Ascending aorta (tissue), 2 donors: ENCODE results near the gene CMTM7. TPM values are rescaled to one million over a fixed set of nuclear protein-coding genes. Genes with fewer than 3 reads are reported as not detected.

ENCODE experiments used
- DNase-seq, 2 donors: peaks; one replicate each; pipeline ENCODE4 v3.0.0-alpha.2; 2019; ENCODE audit warnings: low spot score in 2 of 2
- H3K27ac ChIP-seq, 2 donors: fragments of 200-600 bp; sonication (generic); one replicate each; pipeline ENCODE4 v1.5.1; 2016 to 2017; ENCODE audit warnings: mild to moderate bottlenecking in 1 of 2
- H3K27me3 ChIP-seq: fragments of 200-600 bp; sonication (generic); one replicate; pipeline ENCODE4 v1.5.1; 2017
- H3K36me3 ChIP-seq, 2 donors: fragments of 200-600 bp; sonication (generic); one replicate each; pipeline ENCODE4 v1.5.1; 2016
- H3K4me1 ChIP-seq, 2 donors: fragments of 200-600 bp; sonication (generic); one replicate each; pipeline ENCODE4 v1.5.1; 2016 to 2017; ENCODE audit warnings: mild to moderate bottlenecking in 1 of 2
- H3K4me3 ChIP-seq, 2 donors: fragments of 200-600 bp; sonication (generic); one replicate each; pipeline ENCODE4 v1.5.1; 2016 to 2017; ENCODE audit warnings: mild to moderate bottlenecking in 1 of 2
- H3K9me3 ChIP-seq, 2 donors: fragments of 200-600 bp; sonication (generic); one replicate each; pipeline ENCODE4 v1.5.1; 2016
- intact Hi-C: fragments of 100-400 bp; cut with DNase I; formaldehyde crosslinking; loops from one replicate; pipeline ENCODE4 v1.15.1; 2023
- total RNA-seq: library from RNA; depleted of rRNA; stranded (reverse); fragments of >200 nt; gene quantifications from one replicate; pipeline ENCODE4 v1.1.0, GENCODE V29; 2016
- TF ChIP-seq, protein P1 (sequence below), 3 experiments: fragments of 200-600 bp in 2 of 3; fragments of 450-650 bp in 1 of 3; sonication (generic) in 2 of 3; IDR thresholded peaks; one replicate each; pipeline ENCODE4 v1.5.1; 2016 to 2019; ENCODE audit warnings: antibody characterized with exemption in 3 of 3, mild to moderate bottlenecking in 1 of 3, moderate library complexity in 1 of 3

CMTM7 gene
- total RNA-seq, 1 donor from 2014 or later: 21.9 TPM

DNA sequence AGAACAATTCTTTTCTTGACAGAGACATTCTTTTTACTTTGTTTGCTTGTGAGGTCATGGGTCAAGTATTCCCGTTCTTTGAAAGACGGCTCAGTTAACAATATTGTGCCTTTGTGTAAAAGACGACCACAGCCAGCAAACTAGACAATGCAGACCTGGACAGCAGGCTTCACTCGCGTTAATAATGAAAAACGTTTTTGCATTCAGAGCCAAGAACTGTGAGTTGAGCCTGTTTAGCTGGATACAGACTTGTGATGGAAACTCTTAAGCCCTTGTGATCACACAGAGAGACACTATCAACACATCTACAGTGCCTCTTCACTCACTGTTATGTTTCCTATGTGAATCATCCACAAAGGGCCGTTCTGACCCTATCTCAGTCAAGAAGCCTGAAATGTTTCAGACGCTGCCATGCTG is 37.3 kb upstream of the CMTM7 start:
- TF ChIP-seq, protein P1, sequence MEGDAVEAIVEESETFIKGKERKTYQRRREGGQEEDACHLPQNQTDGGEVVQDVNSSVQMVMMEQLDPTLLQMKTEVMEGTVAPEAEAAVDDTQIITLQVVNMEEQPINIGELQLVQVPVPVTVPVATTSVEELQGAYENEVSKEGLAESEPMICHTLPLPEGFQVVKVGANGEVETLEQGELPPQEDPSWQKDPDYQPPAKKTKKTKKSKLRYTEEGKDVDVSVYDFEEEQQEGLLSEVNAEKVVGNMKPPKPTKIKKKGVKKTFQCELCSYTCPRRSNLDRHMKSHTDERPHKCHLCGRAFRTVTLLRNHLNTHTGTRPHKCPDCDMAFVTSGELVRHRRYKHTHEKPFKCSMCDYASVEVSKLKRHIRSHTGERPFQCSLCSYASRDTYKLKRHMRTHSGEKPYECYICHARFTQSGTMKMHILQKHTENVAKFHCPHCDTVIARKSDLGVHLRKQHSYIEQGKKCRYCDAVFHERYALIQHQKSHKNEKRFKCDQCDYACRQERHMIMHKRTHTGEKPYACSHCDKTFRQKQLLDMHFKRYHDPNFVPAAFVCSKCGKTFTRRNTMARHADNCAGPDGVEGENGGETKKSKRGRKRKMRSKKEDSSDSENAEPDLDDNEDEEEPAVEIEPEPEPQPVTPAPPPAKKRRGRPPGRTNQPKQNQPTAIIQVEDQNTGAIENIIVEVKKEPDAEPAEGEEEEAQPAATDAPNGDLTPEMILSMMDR (IDR thresholded peaks at IDR 0.05): no peak
- Histone ChIP-seq H3K27me3 (no peaks in the 10 kb centered on the region), H3K4me1 (no peaks in the 10 kb centered on the region), H3K36me3 (no peaks in the 10 kb centered on the region), H3K9me3 (no peaks in the 10 kb centered on the region), H3K4me3 (no peak overlapping the region), H3K27ac (no peak overlapping the region)
- no peak for DNase-seq
- intact Hi-C loops: no loop called here

DNA sequence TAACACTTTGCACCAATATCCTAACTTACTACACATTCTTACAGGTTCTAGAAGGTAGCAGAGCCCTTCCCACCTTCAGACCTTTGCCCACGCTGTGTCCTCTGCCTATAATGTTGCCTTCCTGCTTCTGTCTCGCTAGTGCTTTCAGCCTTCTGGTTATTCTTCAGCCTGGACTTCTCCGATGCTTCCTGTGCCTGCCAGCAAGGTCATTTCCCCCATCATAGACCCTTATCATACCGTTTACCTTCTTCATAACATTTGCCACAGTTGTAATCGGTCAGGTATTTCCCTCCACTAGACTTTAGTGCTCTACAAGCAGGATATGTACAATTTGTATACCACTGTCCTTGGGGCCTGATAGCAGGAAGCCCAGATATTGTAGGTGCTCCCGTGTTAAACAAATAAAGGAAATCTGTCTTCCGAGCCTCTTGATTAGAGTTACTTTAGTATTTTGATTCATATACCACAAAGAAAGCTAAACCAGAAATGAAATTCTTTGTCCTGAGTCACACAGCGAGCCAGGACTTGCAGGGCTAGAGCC is 35.8 kb upstream of the CMTM7 start:
- Histone ChIP-seq H3K36me3 (no peaks in the 10 kb centered on the region), H3K4me1 (no peaks in the 10 kb centered on the region), H3K4me3 (no peak overlapping the region), H3K9me3 (no peaks in the 10 kb centered on the region), H3K27ac (no peak overlapping the region), H3K27me3 (no peaks in the 10 kb centered on the region)
- intact Hi-C loops: no loop called here
- DNase-seq: no peak
- TF ChIP-seq, protein P1 (IDR thresholded peaks at IDR 0.05): no peak

DNA sequence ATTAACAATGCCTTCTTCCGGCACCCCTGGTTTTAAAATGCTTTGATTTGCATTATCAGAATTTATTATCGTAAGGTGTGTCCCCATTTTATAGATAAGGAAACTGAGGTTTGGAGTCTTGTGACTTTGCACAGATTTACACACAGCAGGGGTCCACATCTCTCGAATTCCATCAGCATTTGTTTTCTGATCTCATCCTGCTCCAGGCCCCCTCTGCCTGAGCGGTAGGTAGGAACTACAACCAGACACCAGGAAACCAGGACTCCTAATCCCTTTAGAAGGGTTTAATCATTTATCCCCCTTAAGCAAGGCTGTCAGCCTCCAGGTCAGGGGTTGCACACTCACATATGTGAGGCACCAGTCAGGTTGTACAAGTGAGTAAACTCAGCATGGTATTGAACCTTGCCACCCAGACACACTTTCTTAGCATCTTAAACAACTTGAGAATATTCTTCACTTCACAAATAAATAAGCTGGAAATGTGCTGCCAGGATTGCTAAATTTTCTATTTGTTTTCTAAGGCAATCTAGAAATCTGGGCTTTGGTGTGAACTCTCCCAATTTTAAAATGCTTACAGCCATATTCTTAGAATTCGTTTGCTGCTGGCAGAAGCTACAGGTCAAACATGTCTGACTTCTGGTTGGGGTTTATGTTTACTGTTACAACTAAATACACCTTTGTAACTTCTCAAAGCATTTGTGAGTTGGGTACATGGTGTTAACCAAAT is 31.7 kb upstream of the CMTM7 start:
- intact Hi-C loops: no loop called here
- Histone ChIP-seq H3K4me3 (no peak overlapping the region), H3K4me1 (no peaks in the 10 kb centered on the region), H3K27me3 (no peaks in the 10 kb centered on the region), H3K27ac (no peak overlapping the region), H3K9me3 (no peaks in the 10 kb centered on the region), H3K36me3 (no peaks in the 10 kb centered on the region)
- no peak for DNase-seq
- TF ChIP-seq, protein P1 (IDR thresholded peaks at IDR 0.05): no peak

DNA sequence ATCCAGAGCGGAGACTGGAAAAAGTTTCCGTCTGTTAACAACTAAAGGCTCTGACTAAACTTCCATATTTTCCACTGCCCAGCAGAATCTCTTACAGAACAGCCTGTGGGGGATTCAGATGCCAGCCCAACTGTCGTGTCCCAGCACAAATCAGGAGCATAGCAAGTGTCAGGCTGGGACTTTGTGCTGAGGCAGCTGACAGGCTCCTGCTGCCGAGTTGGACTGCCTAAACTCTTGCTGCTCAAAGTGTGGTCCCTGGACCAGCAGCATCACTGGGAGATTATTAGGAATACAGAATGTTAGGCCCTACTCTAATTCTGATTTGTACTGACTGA is 31.2 kb upstream of the CMTM7 start:
- Histone ChIP-seq H3K27ac (no peak overlapping the region), H3K9me3 (no peaks in the 10 kb centered on the region), H3K4me3 (no peak overlapping the region), H3K4me1 (no peaks in the 10 kb centered on the region), H3K27me3 (no peaks in the 10 kb centered on the region), H3K36me3 (no peaks in the 10 kb centered on the region)
- no peak for DNase-seq
- intact Hi-C loops: no loop called here
- TF ChIP-seq, protein P1 (IDR thresholded peaks at IDR 0.05): no peak

DNA sequence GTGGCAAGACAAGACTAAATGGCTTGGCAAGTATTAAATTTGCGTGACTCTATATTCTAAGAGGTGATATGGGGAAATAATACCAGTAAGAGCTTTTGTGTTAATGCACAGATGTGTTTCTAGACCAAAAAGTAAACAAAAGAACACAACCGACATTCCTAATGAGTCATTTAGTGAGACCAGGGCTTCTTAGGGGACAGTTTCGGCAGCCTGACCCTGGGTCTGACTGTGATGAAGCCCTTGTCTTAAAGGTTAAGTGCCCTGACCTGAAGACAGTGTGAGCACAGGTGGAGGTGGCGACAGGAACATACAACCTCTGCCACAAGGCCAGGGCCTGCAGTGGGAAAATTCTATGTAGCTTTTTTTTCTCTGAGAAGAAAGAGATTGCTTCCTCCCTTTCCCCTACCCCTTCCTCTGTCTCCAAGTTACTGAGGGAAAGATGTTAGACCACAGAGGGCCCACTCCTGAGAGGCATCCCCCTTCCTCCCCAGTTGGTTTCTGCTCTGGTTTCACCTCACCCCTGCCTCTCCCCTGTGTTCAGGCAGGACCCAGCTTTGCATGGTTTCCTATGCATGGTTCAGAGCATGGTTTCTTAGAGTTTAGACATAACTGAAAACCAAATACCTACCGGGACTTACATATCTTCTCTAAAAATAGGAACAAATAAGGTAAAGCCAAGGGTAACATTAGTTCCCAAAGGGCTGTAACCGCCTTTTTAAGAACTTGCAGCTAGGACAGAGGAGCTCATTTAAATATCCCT is 24.8 kb upstream of the CMTM7 start:
- no peaks in the 10 kb centered on the region for H3K27me3 ChIP-seq
- intact Hi-C loops: no loop called here
- no peak overlapping the region for H3K4me3 ChIP-seq
- H3K9me3 ChIP-seq: no peaks in the 10 kb centered on the region
- DNase-seq: no peak
- no peaks in the 10 kb centered on the region for H3K36me3 ChIP-seq
- no peaks in the 10 kb centered on the region for H3K4me1 ChIP-seq
- TF ChIP-seq, protein P1 (IDR thresholded peaks at IDR 0.05): no peak
- H3K27ac ChIP-seq: no peak overlapping the region
